ENCODE results near the gene FOXA3.

FOXA3 gene

DNA sequence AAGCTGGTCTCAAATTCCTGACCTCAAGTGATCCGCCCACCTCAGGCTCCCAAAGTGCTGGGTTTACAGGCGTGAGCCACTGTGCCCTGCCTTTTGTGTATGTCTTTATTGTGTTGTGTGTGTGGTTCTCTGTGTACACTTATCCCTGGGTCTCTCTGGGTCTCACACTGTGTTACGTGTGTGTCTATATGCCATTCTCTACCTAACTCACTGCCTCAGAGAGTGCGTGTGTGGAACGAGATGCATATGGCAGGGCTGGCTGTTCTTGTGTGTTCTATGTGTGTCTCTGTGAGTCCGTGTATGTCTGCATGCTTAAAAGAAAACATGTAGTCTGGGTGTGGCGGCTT, 10.5 kb downstream of the FOXA3 start:
- DNase-seq (ENCODE audit: low read depth), result no peak

DNA sequence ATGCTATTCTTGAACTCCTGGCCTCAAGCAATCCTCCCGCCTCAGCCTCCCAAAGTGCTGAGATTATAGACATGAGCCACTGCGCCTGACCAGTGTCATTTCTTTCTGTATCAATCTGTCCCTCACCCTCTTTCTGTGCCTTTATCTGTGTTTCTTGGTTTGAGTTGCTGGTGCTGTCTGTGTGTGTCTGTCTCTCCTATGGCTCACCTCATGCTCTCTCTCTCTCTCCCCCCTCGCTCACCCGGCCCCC, 12.0 kb downstream of the FOXA3 start:
- DNase-seq (ENCODE audit: low read depth), result no peak

DNA sequence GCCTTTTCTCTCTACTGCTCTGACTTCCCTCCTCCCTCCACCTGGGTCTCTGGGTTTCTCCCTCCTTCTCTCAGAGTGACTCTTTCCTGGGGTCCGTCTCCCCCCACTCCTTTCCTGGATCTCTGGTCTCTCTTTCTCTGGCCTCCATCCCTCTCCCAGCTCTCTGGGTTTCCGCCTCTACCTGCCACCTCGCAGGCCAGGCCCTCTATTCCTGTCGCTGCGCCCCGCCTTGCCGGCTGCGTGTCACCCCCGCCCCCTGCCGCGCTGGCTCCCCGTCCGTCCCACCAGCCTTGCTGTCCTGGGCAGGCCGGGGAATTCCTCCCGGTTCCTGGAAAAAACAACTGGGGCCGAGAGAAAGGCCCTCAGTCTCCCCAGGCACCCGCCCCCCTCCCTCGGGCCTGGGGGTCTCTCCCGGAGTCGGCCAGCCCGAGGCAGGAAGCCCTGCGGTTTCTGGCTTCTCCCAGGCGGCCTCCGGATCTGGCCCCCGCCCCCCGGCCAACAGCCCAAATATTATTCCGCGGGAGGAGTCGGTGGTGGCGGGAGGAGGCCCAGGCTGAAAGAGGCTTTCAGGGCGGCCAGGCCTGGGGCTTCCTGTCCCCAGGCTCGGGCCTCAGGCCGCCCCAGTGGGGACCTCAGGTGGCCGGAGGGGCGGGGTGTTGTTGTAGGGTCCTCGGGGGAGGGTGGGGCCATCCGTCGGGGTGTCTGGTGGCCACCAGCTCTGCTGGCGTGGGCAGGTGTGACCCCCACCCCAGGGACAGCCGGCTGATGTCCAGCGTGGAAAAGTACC, 12.5 kb downstream of the FOXA3 start:
- no peak for DNase-seq (ENCODE audit: low read depth)

DNA sequence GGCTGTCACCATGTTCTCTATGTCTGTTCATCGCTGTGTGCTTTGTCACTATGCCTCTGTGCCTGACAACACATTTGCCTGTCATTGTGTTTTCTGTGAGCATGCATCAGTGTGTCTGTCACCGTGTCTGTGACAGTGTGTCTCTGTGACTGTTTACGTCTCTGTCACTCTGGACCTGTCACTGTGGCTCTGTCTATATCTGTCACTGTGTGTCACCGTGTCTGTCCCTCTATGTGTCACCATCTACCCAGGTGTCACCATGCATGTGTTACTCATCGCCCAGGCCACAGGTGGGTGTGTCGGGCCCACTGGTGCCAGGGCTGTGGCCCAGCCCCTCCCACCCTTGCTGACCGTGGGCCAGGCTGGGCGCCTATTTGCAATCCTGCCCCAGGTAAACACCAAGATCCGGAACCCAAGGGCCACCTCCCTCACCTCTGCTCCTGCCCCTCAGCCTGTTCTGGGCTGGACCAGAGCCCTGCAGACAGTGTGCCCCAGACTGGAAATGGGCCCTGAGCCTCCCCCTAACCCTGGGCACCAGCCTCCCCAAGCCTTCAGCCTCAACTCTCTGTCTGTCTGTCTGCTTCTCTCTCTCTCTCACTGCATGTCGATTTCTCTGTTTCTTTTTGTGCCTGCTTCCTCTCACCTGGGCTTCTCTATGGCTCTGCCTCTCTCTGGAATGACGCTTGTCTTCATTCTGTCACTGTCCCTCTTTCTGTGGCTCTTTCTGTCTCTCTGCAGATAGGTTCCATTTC, 14.1 kb downstream of the FOXA3 start:
- DNase-seq (ENCODE audit: low read depth), result no peak

DNA sequence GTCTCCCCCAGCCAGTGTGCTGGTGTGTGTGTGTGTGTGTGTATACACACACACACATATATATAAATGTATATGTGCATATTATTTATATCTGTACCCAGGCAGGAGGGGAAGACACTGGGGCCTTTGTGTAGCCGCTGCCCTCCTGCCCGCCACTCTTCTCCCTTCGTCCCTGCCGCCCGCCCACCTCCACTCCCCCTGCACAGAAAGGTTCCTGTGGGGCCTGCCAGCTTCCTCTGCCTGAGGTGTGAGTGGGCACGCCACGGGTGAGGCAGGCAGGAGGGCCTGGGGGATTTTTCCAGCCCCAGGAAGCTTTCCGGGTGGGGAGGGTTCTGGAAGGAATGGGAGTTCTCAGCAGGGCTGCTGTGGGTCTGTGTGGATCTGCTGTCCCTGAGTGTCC, 14.9 kb downstream of the FOXA3 start:
- DNase-seq (ENCODE audit: low read depth), result no peak

DNA sequence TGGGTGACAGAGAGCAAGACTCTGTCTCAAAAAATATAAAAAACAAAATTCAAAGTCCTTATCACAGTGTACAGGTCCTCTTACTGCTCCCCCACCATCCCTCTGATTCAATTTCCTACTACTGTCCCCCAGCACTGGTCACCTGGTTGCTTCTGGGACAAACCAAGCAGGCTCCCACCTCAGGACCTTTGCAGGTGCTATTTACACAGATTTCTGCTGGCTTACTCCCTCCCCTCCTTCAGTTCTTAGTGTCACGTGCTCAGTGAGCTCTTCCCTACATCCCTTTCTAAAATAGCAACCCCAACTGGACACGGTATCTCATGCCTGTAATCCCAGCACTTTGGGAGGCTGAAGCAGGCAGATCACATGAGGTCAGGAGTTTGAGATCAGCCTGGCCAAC, 15.8 kb downstream of the FOXA3 start:
- no peak for DNase-seq (ENCODE audit: low read depth)

DNA sequence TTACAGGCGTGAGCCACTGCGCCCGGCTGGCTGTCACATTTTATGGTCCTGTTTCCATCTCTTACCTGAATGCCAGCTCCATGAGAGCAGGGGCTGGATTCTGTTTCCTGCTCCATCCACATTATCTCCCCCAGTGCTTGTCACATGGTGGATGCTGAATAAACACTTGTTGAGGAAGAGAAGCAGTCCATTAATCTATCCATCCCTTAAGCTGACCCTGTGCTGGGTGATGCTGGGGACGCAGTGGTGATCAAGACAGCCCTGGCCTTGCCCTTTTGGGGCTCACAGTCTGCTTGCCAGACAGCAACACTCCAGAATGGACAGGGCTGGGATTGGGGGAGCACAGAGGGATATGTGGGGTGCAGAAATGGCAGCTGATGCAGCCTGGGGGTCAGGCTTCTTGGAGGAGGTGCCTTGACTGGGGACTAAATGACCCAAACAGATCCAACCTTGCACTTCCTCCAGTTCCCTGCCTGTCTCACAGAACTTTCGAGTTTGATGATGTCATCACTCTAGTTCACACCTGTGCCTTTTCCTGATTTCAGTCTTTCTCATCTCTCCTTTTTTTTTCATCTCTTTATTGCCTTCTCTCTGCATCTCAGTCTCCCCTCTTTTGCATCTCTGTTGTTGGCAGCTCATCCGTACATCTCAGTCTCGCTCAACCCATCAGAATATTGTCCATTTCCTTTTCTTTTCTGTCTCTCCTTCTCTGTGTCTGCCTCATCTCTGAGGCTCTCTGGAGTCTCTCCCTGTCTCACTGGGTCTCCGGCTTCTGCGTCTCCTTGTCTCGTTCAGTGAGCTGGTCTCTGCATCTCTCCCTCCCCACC, 17.2 kb downstream of the FOXA3 start:
- DNase-seq (ENCODE audit: low read depth), result no peak

DNA sequence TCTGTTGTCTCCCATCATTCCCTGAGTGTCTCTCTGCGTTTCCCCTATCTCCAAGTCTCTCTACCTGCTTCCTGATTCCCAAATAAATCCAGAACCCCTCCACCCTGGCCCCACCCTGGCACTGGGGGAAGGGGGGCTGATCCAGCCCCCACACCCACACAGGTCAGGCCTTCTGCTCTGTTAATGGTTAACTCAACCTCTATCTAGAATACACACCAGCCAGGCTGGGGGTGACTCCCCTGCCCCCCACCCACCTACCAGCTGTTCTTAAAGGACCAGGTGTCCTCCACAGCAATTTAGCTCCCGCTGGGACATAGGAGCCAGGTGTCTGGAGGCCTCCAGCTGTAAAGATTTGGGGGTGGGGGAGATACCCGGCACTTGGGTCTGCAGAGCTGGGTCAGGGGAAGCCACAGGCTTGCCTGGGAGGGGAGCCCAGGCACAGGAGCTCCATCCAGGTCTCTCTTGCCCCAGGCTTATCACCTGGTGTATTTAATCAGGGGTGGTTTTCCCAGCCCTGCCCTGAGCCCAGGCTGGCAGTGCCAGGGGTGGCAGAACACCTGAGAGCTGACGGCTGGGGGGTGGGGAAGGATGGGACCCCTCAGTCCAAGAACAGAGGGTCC, 17.9 kb downstream of the FOXA3 start:
- no peak for DNase-seq (ENCODE audit: low read depth)

DNA sequence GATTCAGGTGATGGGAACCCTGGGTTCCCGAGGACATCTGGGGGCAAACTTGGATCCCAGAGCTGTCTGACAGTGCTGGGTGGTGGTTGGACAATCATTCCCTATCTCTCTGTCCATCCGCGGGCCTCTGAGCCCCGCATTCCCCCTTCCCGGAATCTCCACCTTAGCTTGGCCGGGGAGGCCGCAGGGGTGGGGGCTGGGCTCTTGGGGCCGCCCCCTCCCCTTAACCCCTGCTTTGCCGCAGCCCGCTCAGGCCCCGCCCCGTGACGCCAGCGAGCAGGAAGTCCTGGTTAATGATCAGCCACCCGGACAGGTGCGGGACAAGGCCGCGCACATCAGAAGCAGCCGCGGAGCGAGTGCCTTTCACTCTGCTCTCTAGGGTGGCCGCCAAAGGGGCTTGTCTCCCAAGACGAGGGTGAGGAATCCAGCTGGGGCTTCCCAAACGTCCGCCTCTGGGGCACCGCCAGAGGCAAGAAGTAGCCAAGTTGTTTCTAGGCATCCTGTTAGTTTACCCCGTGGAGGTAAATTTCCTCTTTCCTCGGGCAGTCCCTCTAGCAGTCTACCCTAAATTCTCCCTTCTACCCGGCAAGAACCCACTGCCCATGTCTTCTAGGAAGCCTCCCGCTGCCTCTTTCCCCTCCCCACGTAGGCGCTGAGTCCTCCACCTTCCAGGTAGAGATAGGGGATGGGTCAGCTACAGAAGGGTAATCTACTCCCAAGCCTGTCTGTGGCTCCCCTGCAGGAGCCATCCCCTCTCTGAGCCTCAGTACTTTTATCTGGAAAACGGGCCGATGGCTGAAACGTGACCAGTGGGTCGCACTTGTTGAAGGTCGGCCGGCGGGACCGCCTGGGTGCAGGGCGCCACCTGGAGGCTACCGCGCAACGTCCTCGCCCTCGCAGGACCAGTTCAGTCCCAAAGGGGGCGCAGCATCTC, 18.8 kb downstream of the FOXA3 start:
- DNase-seq (ENCODE audit: low read depth), result peak; percentile 87

DNA sequence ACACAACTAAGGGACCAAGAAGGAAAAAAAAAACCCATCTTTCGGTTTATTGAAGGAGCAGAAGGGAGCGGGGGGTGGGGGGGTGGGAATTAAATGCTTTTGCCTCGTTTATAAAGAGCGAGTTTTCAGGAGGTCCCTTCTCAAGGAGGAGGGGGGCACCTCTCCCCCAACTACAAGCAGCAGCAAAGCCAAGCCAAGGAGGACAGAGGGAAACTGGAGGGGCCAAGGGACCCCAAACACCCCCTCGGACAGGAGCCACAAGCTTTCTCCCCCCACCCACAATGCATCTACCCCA, 19.4 kb downstream of the FOXA3 start:
- DNase-seq (ENCODE audit: low read depth), result no peak

DNA sequence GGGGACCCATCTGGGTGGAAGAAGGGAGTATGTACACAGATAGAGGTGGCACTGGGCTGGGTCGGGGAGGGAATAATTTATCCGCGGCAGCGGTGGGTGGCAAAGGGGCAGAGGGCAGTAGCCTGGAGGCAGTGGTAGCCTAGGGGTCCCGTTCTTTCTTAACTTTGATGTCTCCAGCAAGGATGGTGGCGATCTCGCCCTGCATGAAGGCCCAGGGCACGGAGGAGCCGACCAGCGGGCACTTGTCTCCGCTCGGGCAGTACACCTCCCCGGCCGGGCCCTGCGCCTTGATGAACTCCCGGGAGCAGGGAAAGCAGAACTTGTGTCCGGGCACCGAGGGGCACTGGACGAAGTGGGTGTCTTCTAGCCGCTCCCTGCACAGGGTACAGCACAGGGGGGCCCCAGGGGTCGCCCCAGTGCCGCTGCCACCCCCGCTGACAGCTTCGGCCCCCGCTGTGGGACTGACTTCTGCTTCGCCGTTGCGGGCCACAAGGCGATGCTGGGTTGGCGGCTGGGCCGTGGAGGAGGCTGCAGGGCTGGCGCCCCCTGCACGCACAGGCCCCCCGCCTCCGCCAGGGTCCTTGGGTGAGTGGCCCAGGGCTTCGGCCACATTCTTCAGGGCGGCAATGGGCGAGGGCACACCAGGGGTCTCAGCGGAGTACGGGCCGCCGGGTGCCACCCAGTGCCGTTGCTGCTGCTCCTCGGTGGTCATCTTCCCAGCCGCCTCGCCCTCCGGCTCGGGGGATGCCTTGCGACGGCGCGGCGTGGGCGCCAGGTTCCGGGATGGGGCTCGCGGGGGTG, 20.0 kb downstream of the FOXA3 start:
- DNase-seq (ENCODE audit: low read depth), result no peak

DNA sequence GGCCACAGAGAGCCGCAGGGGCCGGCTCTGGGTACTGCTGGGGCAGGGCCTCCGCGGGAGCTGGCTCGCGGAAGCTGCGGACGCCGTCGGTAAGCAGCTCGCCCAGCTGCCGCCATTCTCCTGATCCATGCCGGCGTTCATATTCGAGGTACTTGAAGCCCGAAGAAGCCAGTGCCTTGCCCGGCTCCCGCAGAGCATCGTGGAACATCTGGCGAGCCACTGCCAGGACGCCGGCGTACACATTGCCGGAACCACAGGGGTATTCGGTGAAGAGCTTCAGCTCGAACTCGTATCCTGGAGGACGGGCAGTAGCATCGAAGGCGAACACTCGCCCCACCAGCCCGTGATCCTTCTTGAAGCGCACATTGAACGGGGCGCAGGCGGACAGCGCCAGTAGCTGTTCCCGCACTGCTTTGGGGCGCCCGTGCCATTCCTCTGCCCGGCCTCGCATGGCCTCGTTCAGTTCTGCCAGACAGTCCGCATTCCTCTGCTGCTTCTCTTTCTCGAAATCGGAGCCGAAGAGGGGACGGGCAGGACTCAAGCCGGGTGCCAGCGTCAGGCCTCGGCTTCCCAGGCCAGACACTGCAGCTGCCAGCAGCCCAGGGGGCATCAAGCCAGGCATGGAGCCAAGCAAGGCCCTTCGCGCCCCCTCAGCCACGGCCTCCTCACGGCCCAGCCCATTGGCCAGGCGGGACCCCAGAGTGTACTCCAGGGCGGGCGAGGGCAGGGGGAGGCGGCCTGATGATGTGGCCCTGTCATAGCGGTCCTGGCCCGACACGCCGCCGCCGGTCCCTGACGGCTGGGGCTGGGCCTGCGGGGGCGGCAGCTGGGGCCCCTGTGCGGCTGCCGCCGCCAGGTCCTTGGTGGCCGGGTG, 20.8 kb downstream of the FOXA3 start:
- no peak for DNase-seq (ENCODE audit: low read depth)

DNA sequence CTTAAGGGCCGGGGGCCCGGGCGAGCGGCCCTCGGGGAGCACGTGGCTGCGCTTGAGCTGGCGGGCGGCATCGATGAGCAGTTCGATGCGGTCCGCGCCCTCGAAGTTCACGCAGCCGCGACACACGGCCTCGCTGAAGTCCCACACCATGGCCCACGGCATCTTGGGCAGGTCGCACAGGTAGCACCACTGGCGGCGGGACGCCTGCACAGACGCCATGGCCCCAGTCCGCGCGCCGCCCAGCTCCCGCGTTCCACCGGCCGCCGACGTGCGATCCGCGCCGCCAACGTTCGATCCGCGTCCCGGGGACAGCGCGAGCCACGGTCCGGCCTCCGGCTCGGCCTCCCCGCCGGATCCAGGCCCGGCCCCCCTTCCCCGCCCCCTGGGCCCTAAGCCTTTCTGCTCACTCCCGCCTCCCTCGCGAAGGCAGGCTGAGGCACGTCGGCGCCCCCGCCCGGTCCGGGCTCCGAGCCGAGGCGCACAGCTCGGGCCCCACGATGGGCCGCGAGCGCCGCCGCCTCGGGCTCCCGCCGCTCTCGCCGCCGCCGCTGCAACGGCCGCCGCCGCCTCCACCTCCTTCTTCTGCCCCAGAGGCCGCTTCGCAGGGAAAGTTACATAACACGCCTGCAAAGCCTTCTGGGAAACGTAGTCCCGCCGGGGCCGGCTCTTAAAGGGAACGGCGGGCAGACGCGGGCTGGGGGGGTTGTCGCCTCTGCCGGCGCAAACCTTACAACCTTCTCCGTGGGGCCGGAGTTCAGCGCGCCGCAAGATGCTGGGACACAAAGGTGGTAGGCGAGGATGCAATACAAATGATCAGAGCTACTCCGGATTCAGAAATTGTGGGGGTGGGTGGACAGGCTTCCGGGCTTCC, 21.7 kb downstream of the FOXA3 start, which contains the start of gene IRF2BP1:
Gene IRF2BP1, minus strand, starts transcription at position 586 of the 871 bp plus-strand sequence. Its CDS starts 367 bp downstream, at position 219.
- peak; percentile 96 for DNase-seq (ENCODE audit: low read depth)

DNA sequence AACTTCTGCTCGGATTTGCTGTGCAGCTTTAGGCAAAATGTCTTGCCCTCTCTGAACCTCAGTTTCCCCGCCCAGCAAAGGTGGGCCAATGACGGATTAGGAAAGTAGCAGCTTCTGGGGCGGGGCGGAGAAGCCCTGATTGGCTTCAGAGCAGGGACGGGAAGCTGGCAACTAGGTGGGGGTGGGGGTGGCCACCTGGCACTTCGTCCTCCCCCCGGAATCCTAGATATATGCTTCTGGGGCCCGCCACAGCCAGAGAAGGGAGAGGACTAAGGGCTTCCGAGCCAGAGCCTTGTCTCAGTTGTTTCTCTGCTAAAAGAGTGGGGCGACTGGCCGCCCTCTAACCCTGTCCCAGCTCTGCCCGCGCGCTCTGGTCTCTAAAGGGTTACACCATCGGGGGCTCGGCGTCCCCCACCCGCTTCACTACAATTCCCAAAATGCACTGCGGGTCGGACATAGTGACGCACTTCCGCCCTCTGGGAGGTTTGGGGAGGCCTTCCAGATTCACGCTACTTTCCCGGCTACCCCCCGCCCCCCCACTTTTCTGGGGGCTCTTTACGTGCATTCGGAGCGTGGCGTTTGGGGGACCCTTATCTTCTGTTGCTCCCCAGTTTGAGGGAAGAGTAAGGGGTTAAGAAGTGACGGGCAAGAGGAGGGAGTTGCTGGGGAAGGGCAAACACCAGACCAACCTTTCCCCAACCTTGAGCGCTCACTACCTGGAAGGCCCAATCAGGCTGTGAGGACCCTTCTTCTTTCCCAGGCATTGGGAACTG, 22.5 kb downstream of the FOXA3 start:
- DNase-seq (ENCODE audit: low read depth), result peak; percentile 96

DNA sequence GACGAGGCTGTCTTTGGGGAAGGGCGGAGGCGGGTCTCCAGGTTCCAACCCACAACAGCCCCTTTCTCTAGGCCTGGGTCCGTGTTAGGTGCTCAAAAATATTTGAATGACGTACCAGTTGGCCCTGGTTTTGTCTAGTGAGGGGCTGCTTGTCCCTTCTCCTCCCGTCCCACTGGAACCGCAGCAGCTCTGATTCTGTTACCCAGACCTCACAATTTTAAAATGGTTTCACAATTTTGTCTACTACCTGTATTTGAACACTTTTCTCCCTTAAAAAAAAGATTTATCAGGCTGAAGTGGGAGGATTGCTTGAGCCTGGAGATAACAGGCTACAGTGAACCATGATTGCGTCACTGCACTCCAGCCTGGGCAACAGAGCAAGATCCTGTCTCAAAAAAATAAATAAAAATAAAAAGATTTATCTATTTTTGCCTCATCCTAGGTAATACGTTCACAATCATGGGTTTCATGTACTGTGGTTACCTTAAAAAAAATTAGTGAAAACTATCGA, 23.1 kb downstream of the FOXA3 start:
- no peak for DNase-seq (ENCODE audit: low read depth)

DNA sequence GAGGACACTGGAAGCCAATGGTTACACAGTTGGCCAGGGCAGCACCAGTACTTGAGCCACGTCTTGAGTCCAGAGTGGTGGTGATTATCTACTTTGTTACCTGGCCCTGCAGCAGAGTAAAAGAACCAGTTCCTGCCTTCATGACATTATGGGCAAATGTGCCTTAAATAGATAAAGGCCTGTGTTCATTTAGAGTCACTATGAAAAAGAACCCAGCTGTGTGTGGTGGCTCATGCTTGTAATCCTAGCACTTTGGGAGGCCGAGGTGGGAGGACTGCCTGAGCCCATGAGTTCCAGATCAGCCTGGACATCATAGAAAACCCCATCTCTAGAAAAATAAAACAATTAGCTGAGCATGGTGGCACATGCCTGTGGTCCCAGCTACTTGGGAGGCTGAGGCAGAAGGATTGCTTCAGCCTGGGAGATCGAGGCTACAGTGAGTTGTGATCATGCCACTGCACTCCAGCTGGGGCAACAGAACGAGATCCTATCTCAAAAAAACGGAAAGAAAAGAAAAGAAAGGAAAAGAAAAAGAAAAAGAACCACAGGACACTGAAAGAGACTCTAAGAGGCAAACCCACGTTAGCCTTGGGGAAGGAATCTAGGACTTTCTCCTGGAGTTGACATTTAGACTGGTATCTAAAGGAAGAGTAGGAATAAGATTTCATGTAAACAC, 25.2 kb downstream of the FOXA3 start:
- DNase-seq (ENCODE audit: low read depth), result no peak

DNA sequence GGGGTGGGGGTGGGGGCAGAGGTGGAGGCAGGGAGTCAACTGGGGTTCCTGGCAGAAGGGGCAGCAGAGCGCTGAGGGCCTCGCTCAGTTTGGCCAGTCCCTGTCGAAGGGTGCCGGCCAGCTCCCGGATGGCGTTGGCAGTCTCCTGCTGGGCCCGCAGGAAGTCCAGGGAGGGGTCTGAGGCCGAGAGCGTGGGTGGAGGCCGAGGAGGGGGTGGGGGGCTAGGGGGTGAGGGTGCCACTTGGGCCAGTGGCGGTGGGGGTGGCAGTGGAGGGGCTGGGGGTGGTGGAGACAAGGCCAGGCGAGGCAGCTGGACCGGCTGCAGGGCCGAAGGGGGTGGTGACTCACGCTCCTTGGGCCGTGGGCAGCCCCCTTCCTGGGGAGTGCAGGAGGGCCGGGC, 26.8 kb downstream of the FOXA3 start:
- DNase-seq (ENCODE audit: low read depth), result no peak

Data from iris pigment epithelial cell (primary cell).